Endothelial cell of umbilical vein (primary cell): ENCODE results near the gene DRAM1.

Experiments
- CTCF ChIP-seq, 2 donors: IDR thresholded peaks; 1 replicate in 1 of 2; 2 replicates in 1 of 2; pipeline ENCODE4 v1.5.1; 2011; ENCODE audit warnings: low read length in 2 of 2, mild to moderate bottlenecking in 2 of 2, moderate library complexity in 2 of 2, control low read depth in 1 of 2, inconsistent platforms in 1 of 2, low read depth in 1 of 2; ENCODE audit not compliant: insufficient read depth in 1 of 2; ENCODE audit errors: extremely low read depth in 1 of 2
- MAX ChIP-seq: IDR thresholded peaks from 2 replicates; pipeline ENCODE4 v1.6.1; 2011; ENCODE audit not compliant: insufficient read depth, insufficient read length
- POLR2AphosphoS5 ChIP-seq: IDR thresholded peaks from 2 replicates; pipeline ENCODE4 v1.6.1; 2012; ENCODE audit warnings: low read depth, mild to moderate bottlenecking, control low read depth, low read length, moderate library complexity; ENCODE audit not compliant: insufficient read depth

- no peak for TF ChIP-seq POLR2AphosphoS5
- TF ChIP-seq MAX = no peak
- TF ChIP-seq CTCF (IDR thresholded peaks at IDR 0.05; ENCODE audit: extremely low read depth in 1 of 2, insufficient read depth in 1 of 2, low read depth in 1 of 2, low read length in 2 of 2) = no peak
These were observed 85.1 kb downstream of the DRAM1 start for GRCh38 chr12:101962486-101962885.
